K562 (cell line): ENCODE data around the gene WNT3. TPM values are rescaled to one million over a fixed set of nuclear protein-coding genes. Genes with fewer than 3 reads are reported as not detected.
A peak's percentile ranks its signal among the peaks of the same experiment; 100 is the strongest.

Experiments
- ATAC-seq: fragments of 200-7000 bp; cut with Tn5 transposase; 3 replicates; pipeline ENCODE4 v1.9.1; 2020; ENCODE audit warnings: moderate library complexity
- BruUV-seq: library from RNA; stranded (reverse); fragments of 400-500 nt; replicated peaks from 2 replicates; lab custom pipeline; 2021; lab: Mats Ljungman, UMichigan
- CTCF ChIA-PET: fragments of 300-600 bp; formaldehyde crosslinking; extraction: SDS; loops from one replicate; lab custom pipeline; 2021; ENCODE audit warnings: low intra/inter-chr PET ratio; lab: Yijun Ruan, JAX
- POLR2A ChIA-PET: fragments of 300-600, 350-650 bp; sonication (Branson Sonifier 250); formaldehyde crosslinking; extraction: SDS; loops from one replicate; lab custom pipeline; 2021; ENCODE audit warnings: antibody characterized with exemption, inconsistent platforms; lab: Yijun Ruan, JAX
- DNase-seq, 4 experiments: peaks; one replicate each; pipeline versions ENCODE4 v3.0.0 to v3.0.0-alpha.2; 2011 to 2018; ENCODE audit warnings: low spot score in 3 of 4, mixed read lengths in 3 of 4; ENCODE audit errors: extremely low read depth in 1 of 4
- FAIRE-seq: peaks from 2 replicates; lab custom pipeline; 2011; peaks lifted over from hg19 to GRCh38; lab: Jason Lieb, UNC
- H2AFZ ChIP-seq: 2 replicates; pipeline ENCODE4 v1.6.0; 2011; ENCODE audit warnings: low read depth, low read length, control low read depth, inconsistent platforms
- H3K27ac ChIP-seq: fragments of 200-600 bp; 3 replicates; pipeline ENCODE4 v1.8.0; 2011; ENCODE audit warnings: low read depth, mild to moderate bottlenecking, control low read depth, inconsistent platforms, low read length, moderate library complexity, mixed read lengths; ENCODE audit errors: extremely low read depth
- H3K27me3 ChIP-seq, 2 experiments: fragments of 300-600 bp in 1 of 2; 2 replicates in 1 of 2; 3 replicates in 1 of 2; pipeline versions ENCODE4 v1.6.0 to v1.8.0; 2011; ENCODE audit warnings: inconsistent platforms in 2 of 2, low read length in 2 of 2, mild to moderate bottlenecking in 1 of 2, mixed read lengths in 1 of 2, moderate library complexity in 1 of 2; ENCODE audit not compliant: control insufficient read depth in 2 of 2, insufficient read depth in 2 of 2
- H3K36me3 ChIP-seq: fragments of 300-600 bp; 3 replicates; pipeline ENCODE4 v1.8.0; 2011; ENCODE audit warnings: mild to moderate bottlenecking, low read length, inconsistent platforms; ENCODE audit not compliant: control insufficient read depth, insufficient read depth
- H3K4me1 ChIP-seq, 2 experiments: fragments of 200-600 bp in 1 of 2; replicated peaks in 1 of 2; 2 replicates in 1 of 2; 3 replicates in 1 of 2; pipeline versions ENCODE4 v1.5.1 to v1.8.0; 2011; ENCODE audit warnings: inconsistent platforms in 2 of 2, low read length in 2 of 2, mild to moderate bottlenecking in 1 of 2, mixed read lengths in 1 of 2, moderate library complexity in 1 of 2; ENCODE audit not compliant: control insufficient read depth in 2 of 2, insufficient read depth in 2 of 2
- H3K4me2 ChIP-seq: 2 replicates; pipeline ENCODE4 v1.6.1; 2011; ENCODE audit warnings: low read length, control low read depth, inconsistent platforms, mixed read lengths; ENCODE audit not compliant: insufficient read depth
- H3K4me3 ChIP-seq: fragments of 200-600 bp; sonication (generic), shearing (Covaris generic); 2 replicates; pipeline ENCODE4 v1.5.1; 2016; ENCODE audit warnings: control low read depth, inconsistent platforms
- H3K79me2 ChIP-seq: fragments of 200-600 bp; 3 replicates; pipeline ENCODE4 v1.8.0; 2011; ENCODE audit warnings: low read length, inconsistent platforms; ENCODE audit not compliant: control insufficient read depth, insufficient read depth
- H3K9ac ChIP-seq, 2 experiments: 2 replicates each; pipeline versions ENCODE4 v1.6.0 to v1.6.1; 2011; ENCODE audit warnings: low read depth in 2 of 2, low read length in 2 of 2, control low read depth in 1 of 2, inconsistent platforms in 1 of 2, mild to moderate bottlenecking in 1 of 2, mixed read lengths in 1 of 2; ENCODE audit not compliant: insufficient read depth in 1 of 2
- H3K9me1 ChIP-seq: one replicate; pipeline ENCODE4 v1.6.0; 2011; ENCODE audit warnings: inconsistent platforms, mild to moderate bottlenecking, low read length, moderate library complexity; ENCODE audit not compliant: control insufficient read depth, insufficient read depth
- H3K9me3 ChIP-seq: replicated peaks from 2 replicates; pipeline ENCODE4 v1.5.1; 2011; ENCODE audit warnings: low read depth, low read length, inconsistent platforms; ENCODE audit not compliant: control insufficient read depth, insufficient read depth
- H4K20me1 ChIP-seq: replicated peaks from 2 replicates; pipeline ENCODE4 v1.6.1; 2011; ENCODE audit warnings: low read length, inconsistent platforms, mixed read lengths; ENCODE audit not compliant: control insufficient read depth, insufficient read depth
- BHLHE40 ChIP-seq: IDR thresholded peaks from 2 replicates; pipeline ENCODE4 v1.6.1; 2011; ENCODE audit warnings: low read length, improper control_type of control experiment
- CBX3 ChIP-seq, 2 experiments: IDR thresholded peaks; 1 replicate in 1 of 2; 2 replicates in 1 of 2; pipeline ENCODE4 v1.6.1; 2012; ENCODE audit warnings: inconsistent platforms in 2 of 2, low read length in 2 of 2, borderline replicate concordance in 1 of 2, control low read depth in 1 of 2
- CSDE1 ChIP-seq, 2 experiments: fragments of 450-650 bp; IDR thresholded peaks; 2 replicates each; pipeline ENCODE4 v1.6.1; 2016; ENCODE audit warnings: mild to moderate bottlenecking in 1 of 2
- RFX1 ChIP-seq: fragments of 450-650 bp; IDR thresholded peaks from 2 replicates; pipeline ENCODE4 v1.6.1; 2016; ENCODE audit warnings: mild to moderate bottlenecking, moderate library complexity
- WGBS: fragments of 100-300 bp; shearing (Covaris generic); methylation state at CpG from one replicate; pipeline ENCODE4 v1.1.6; 2016; ENCODE audit warnings: low coverage, mixed read lengths; ENCODE audit not compliant: insufficient coverage; ENCODE audit errors: missing lambda C conversion rate; 5-methylcytosine and 5-hydroxymethylcytosine counted together
- in situ Hi-C: fragments of 300-500 bp; cut with MboI; formaldehyde crosslinking; loops from 4 replicates; pipeline ENCODE4 v1.15.0; 2018; ENCODE audit warnings: inconsistent platforms, mixed read lengths
- intact Hi-C: fragments of 100-400 bp; cut with micrococcal nuclease; formaldehyde crosslinking; loops from 2 replicates; pipeline ENCODE4 v1.14.2; 2022
- polyA plus RNA-seq, 8 experiments: library from polyadenylated mRNA; depleted of rRNA in 4 of 8; stranded (reverse) in 5 of 8; unstranded in 3 of 8; fragments of >200 nt; fragmentation: Nextera tagmentation in 2 of 8; fragmentation: Illumina TruSeq in 1 of 8; extraction: Ambion mirVana in 2 of 8; extraction: Trizol in 1 of 8; gene quantifications; 2 replicates each; pipeline versions ENCODE4 v1.2.1 to v1.2.3, GENCODE V29; 2011 to 2014; ENCODE audit warnings: inconsistent platforms in 1 of 8, missing spikeins in 1 of 8
- total RNA-seq, 7 experiments: library from RNA; depleted of rRNA in 6 of 7; stranded (reverse); fragments of >200 nt in 6 of 7; fragmentation: Illumina TruSeq in 2 of 7; extraction: Trizol in 2 of 7; gene quantifications; 2 replicates each; pipeline versions ENCODE4 v1.2.1 to v1.2.3, GENCODE V29; 2011 to 2021; ENCODE audit warnings: low replicate concordance in 1 of 7
- TF ChIP-seq, protein P1 (sequence below): fragments of 450-650 bp; IDR thresholded peaks from 2 replicates; pipeline ENCODE4 v1.6.1; 2018; ENCODE audit not compliant: partially characterized antibody

WNT3 gene
- total and polyA plus RNA-seq, 9 of the 15 experiments (the other 6 are each of a cell fraction or from before 2014, with no cell fraction given), result 1.5 to 6.1 (median 3.3) TPM

DNA sequence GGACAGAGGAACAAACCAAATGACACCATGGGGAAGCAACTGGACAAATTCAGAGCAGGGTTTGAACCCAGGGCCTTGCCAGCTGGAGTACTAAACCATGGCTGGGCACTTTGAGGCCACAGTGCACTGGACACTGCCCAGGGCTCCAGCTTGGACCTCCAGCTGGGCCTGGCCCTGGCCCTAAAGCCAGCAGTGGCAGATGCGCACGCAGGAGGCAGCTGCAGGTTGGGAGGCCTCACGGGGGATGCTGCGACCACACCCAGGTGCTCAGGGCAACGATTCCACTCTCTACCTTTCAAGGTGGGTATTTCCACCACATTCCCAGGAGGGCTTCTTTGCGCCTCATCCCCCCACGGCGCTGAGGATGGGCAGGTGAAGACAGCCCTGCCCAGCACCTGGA, 28.9 kb downstream of the WNT3 start:
- FAIRE-seq, result no peak
- no peaks in the 10 kb centered on the region for H4K20me1 ChIP-seq
- TF ChIP-seq CBX3 (IDR thresholded peaks at IDR 0.05; ENCODE audit: borderline replicate concordance in 1 of 2, low read length in 2 of 2) (peak in 1 of 2 experiments; percentile 82; a peak in 1 of 3 replicates), RFX1 (no peak), CSDE1 (IDR thresholded peaks at IDR 0.05) (no peak), BHLHE40 (no peak)
- TF ChIP-seq, protein P1, sequence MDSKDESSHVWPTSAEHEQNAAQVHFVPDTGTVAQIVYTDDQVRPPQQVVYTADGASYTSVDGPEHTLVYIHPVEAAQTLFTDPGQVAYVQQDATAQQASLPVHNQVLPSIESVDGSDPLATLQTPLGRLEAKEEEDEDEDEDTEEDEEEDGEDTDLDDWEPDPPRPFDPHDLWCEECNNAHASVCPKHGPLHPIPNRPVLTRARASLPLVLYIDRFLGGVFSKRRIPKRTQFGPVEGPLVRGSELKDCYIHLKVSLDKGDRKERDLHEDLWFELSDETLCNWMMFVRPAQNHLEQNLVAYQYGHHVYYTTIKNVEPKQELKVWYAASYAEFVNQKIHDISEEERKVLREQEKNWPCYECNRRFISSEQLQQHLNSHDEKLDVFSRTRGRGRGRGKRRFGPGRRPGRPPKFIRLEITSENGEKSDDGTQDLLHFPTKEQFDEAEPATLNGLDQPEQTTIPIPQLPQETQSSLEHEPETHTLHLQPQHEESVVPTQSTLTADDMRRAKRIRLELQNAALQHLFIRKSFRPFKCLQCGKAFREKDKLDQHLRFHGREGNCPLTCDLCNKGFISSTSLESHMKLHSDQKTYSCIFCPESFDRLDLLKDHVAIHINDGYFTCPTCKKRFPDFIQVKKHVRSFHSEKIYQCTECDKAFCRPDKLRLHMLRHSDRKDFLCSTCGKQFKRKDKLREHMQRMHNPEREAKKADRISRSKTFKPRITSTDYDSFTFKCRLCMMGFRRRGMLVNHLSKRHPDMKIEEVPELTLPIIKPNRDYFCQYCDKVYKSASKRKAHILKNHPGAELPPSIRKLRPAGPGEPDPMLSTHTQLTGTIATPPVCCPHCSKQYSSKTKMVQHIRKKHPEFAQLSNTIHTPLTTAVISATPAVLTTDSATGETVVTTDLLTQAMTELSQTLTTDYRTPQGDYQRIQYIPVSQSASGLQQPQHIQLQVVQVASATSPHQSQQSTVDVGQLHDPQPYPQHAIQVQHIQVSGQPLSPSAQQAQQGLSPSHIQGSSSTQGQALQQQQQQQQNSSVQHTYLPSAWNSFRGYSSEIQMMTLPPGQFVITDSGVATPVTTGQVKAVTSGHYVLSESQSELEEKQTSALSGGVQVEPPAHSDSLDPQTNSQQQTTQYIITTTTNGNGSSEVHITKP, result peak; percentile 18
- in situ Hi-C loops, result no loop called here
- no TSS peak for BruUV-seq
- no peak overlapping the region for H3K4me2 ChIP-seq
- no peak overlapping the region for H3K9ac ChIP-seq
- DNase-seq, result no peak
- no peaks in the 10 kb centered on the region for H3K27me3 ChIP-seq
- H2AFZ ChIP-seq, result no peak overlapping the region
- H3K9me3 ChIP-seq, result no peaks in the 10 kb centered on the region
- ATAC-seq, result no peak
- 66% methylated on average over 8 of the region's 8 CpGs for WGBS
- H3K36me3 ChIP-seq, result no peaks in the 10 kb centered on the region
- H3K79me2 ChIP-seq, result no peaks in the 10 kb centered on the region
- intact Hi-C loops, result no loop called here
- ChIA-PET CTCF (no interaction called here), POLR2A (interaction anchor here (0.5 to 1.1 kb wide), 3 partner anchors 14 to 600 kb away, joined by 3 to 5 read pairs (median 3); no protein-coding TSS in a partner anchor)
- no peak overlapping the region for H3K4me3 ChIP-seq
- peaks cover 24 to 28% of the 10 kb centered on the region in 2 experiments for H3K4me1 ChIP-seq
- H3K27ac ChIP-seq, result no peak overlapping the region
- H3K9me1 ChIP-seq, result no peaks in the 10 kb centered on the region
